ENCODE results near the gene RAB4B.
"Not testable (repeated sequence)": the region's sequence is repeated elsewhere in the genome, so short reads cannot be mapped to it uniquely, and the experiment has no call there.

Gene RAB4B

DNA sequence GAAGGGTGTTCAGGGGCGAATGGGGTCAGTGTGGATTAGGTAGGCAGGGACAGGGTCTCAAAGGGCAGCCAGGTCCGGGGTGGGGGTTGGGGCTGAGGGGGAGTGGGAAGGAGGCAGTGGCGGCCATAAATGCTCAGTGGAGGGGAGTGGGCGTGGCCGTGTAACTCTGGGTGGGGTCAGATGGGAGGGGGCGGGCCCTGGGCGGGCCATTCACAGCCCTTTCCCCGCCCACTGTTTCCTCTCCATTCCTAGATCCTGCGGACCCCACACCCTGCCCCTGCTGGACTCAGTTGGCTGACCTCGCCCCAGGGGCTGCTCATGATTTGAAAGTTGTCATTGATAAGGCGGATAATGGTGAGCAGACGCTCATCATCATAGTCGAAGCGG, 48.3 kb downstream of the RAB4B start:
- H3K4me3 Mint-ChIP-seq; H3K27me3 Mint-ChIP-seq (ENCODE audit: low read depth); H3K27ac Mint-ChIP-seq; H3K9me3 Mint-ChIP-seq: not testable (repeated sequence)
- H3K4me1 Mint-ChIP-seq, result peaks cover 15% of the 10 kb centered on the region
- peaks cover 18% of the 10 kb centered on the region for H3K36me3 Mint-ChIP-seq (ENCODE audit: low read depth)

DNA sequence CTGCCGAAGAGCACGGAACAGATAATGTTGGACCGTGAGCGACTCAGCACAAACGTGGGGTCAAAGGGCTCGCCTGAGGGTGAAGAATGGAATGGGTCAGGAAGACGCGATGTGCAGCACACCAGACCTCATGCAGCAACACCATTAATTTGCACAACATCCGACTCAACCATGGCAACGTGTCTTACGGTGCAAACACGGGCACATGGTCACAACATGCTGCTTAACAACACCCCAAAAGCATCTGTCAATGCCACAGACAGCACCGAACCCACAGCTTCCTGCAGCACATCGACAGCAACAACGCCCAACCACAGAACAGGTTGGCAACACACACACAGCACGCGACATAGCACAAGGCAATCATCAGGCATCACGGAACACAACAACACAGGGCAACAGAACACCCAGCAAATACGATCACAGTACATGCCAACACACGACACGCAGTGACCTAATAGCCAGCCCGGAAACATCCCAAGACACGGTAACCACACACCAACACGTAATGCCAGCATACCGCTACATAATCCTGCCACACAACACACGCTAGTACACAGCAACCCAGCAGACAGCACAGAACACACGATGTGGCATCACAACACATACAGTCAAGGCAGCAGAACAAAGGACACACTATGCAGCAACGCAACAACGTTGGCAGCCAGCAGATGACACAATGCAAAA, 48.8 kb downstream of the RAB4B start:
- H3K4me3 Mint-ChIP-seq; H3K9me3 Mint-ChIP-seq; H3K27me3 Mint-ChIP-seq (ENCODE audit: low read depth); H3K27ac Mint-ChIP-seq: not testable (repeated sequence)
- H3K36me3 Mint-ChIP-seq (ENCODE audit: low read depth), result peaks cover 18% of the 10 kb centered on the region
- peaks cover 17% of the 10 kb centered on the region for H3K4me1 Mint-ChIP-seq

DNA sequence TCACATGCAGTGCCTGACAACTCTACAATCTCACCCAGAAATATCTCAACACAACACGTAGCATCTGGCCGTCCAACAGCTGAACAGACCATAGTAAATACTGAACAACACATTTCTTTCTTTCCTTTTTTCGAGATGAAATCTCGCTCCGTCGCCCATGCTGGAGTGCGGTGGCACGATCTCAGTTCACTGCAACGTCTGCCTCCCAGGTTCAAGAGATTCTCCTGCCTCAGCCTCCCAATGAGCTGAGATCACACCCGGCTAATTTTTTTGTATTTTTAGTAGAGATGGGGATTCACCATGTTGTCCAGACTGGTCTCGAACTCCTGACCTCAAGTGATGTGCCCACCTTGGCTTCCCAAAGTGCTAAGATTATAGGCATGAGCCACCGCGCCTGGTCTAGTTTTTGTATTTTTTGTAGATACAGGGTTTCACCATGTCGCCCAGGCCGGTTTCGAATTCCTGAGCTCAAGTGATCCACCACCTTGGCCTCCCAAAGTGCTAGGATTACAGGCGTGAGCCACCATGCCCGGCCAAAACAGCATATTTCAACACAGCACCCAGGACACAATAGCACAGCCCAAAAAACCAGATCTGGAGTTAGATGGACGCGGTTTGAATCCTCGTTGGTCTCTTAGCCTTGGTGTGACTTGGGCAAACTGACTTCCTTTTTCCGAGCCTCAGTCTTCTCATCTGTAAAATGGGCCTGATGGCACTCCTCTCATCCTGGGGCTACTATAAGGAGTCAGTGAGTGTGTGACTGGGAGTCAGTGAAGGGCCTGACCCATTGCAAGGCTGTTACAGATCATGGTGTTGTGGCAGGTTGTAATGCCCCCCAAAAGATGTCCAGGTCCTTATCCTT, 49.6 kb downstream of the RAB4B start:
- TF ChIP-seq, protein P1, sequence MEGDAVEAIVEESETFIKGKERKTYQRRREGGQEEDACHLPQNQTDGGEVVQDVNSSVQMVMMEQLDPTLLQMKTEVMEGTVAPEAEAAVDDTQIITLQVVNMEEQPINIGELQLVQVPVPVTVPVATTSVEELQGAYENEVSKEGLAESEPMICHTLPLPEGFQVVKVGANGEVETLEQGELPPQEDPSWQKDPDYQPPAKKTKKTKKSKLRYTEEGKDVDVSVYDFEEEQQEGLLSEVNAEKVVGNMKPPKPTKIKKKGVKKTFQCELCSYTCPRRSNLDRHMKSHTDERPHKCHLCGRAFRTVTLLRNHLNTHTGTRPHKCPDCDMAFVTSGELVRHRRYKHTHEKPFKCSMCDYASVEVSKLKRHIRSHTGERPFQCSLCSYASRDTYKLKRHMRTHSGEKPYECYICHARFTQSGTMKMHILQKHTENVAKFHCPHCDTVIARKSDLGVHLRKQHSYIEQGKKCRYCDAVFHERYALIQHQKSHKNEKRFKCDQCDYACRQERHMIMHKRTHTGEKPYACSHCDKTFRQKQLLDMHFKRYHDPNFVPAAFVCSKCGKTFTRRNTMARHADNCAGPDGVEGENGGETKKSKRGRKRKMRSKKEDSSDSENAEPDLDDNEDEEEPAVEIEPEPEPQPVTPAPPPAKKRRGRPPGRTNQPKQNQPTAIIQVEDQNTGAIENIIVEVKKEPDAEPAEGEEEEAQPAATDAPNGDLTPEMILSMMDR (IDR thresholded peaks at IDR 0.05; ENCODE audit: unreplicated experiment in 3 of 3), result no peak
- no peaks in the 10 kb centered on the region for H3K9me3 Mint-ChIP-seq
- H3K4me3 Mint-ChIP-seq, result no peak overlapping the region

DNA sequence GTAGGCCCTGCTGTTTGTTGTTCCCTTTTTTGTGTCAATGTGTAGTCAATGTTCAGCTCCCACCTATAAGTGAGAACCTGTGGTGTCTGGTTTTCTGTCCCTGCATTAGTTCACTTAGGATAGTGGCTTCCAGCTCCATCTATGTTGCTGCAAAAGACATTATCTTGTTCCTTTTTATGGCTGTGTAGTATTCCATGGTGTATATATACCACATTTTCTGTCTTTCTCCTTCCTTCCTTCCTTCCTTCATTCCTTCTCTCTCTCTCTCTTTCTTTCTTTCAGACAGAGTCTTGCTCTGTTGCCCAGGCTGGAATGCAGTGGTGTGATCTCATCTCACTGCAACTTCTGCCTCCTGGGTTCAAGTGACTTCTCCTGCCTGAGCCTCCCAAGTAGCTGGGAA, 51.2 kb downstream of the RAB4B start:
- TF ChIP-seq, protein P1 (IDR thresholded peaks at IDR 0.05; ENCODE audit: unreplicated experiment in 3 of 3), result no peak
- Mint-ChIP-seq H3K4me3 (no peak overlapping the region), H3K4me1 (peaks cover 13% of the 10 kb centered on the region), H3K9me3 (no peaks in the 10 kb centered on the region), H3K36me3 (ENCODE audit: low read depth) (peaks cover 18% of the 10 kb centered on the region), H3K27ac (no peak overlapping the region), H3K27me3 (ENCODE audit: low read depth) (no peaks in the 10 kb centered on the region)

More for the DNA sequence above, 49.6 kb downstream of the RAB4B start:
- no peaks in the 10 kb centered on the region for H3K27me3 Mint-ChIP-seq (ENCODE audit: low read depth)
- peaks cover 18% of the 10 kb centered on the region for H3K36me3 Mint-ChIP-seq (ENCODE audit: low read depth)
- H3K4me1 Mint-ChIP-seq, result peaks cover 14% of the 10 kb centered on the region
- no peak overlapping the region for H3K27ac Mint-ChIP-seq

DNA sequence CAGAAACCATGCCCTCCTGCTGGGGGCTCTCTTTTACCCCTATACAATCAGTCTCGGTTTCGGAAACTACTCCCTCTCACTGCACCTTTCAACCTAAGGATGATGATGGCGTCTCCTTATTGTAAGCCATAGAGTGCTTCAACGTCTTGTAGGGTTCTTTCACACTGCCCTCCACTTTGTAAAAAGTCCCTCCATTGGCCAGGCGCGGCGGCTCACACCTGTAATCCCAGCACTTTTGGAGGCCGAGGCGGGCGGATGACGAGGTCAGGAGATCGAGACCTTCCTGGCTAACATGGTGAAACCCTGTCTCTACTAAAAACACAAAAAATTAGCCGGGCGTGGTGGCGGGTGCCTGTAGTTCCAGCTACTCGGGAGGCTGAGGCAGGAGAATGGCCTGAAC, 52.7 kb downstream of the RAB4B start:
- H3K9me3 Mint-ChIP-seq, H3K4me3 Mint-ChIP-seq: not testable (repeated sequence)

DNA sequence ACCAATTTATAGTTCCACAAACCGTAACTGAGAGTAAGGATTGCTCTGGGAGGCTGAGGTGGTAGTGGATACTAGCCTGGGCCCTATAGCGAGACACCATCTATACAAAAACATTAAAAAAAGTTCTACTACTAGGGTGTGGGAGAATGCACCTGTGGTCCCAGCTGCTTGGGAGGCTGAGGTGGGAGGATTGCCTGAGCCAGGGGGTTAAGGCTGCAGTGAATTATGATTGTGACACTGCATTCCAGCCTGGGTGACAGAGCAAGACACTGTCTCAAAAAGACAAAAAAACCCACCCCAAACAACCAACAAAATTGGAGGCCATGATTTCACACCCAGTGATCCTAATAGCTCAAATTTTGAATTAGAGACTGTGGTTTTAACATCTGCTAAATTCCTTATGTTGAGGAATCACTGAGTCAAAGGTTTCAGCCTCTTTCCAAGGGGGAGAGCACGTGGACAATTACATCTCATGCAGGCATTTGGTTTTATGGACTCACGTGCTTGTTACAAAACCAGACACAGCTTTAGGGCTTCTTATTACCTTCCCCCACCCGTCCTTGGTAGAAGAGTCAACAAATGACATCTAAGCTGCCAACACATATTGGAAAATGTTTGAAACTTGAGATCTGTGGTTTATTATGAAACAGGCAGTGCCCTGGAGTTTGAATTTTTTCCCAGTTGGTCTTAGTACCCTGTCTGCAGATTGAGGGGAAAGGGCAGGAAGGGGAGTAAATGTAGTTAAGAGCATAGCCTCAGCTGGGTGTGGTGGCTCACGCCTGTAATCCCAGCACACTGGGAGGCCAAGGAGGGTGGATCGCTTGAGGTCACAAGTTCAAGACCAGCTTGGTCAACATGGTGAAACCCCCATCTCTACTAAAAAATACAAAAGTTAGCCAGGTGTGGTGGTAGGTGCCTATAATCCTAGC, 53.7 kb downstream of the RAB4B start:
- Mint-ChIP-seq H3K27me3 (ENCODE audit: low read depth) (no peaks in the 10 kb centered on the region), H3K4me3 (no peak overlapping the region), H3K4me1 (peaks cover 13% of the 10 kb centered on the region), H3K27ac (peak overlapping the region; percentile 40 to 67 (median 58)), H3K36me3 (ENCODE audit: low read depth) (peaks cover 15% of the 10 kb centered on the region), H3K9me3 (no peaks in the 10 kb centered on the region)
- TF ChIP-seq, protein P1 (IDR thresholded peaks at IDR 0.05; ENCODE audit: unreplicated experiment in 3 of 3), result no peak

More for the DNA sequence above, 52.7 kb downstream of the RAB4B start:
- H3K27ac Mint-ChIP-seq; H3K27me3 Mint-ChIP-seq (ENCODE audit: low read depth): not testable (repeated sequence)
- H3K4me1 Mint-ChIP-seq, result peaks cover 13% of the 10 kb centered on the region
- H3K36me3 Mint-ChIP-seq (ENCODE audit: low read depth), result peaks cover 18% of the 10 kb centered on the region

DNA sequence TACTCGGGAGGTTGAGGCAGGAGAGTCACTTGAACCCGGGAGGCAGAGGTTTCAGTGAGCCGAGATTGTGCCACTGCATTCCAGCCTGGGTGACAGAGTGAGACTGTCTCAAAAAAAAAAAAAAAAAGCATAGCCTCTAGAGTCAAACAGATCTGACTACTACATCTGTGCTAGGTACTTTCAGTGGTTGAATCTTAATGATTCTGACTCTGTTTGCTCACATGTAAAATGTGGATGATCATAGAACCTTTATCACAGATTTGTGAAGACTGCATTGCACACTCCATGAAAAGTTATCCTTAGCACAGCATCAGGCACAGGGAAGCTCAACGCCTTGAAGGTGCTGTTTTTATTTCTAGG, 54.4 kb downstream of the RAB4B start:
- H3K9me3 Mint-ChIP-seq; H3K36me3 Mint-ChIP-seq (ENCODE audit: low read depth); H3K4me3 Mint-ChIP-seq; H3K27me3 Mint-ChIP-seq (ENCODE audit: low read depth): not testable (repeated sequence)
- peak overlapping the region in 1 of 3 experiments; percentile 40 for H3K27ac Mint-ChIP-seq
- H3K4me1 Mint-ChIP-seq, result peaks cover 13% of the 10 kb centered on the region

DNA sequence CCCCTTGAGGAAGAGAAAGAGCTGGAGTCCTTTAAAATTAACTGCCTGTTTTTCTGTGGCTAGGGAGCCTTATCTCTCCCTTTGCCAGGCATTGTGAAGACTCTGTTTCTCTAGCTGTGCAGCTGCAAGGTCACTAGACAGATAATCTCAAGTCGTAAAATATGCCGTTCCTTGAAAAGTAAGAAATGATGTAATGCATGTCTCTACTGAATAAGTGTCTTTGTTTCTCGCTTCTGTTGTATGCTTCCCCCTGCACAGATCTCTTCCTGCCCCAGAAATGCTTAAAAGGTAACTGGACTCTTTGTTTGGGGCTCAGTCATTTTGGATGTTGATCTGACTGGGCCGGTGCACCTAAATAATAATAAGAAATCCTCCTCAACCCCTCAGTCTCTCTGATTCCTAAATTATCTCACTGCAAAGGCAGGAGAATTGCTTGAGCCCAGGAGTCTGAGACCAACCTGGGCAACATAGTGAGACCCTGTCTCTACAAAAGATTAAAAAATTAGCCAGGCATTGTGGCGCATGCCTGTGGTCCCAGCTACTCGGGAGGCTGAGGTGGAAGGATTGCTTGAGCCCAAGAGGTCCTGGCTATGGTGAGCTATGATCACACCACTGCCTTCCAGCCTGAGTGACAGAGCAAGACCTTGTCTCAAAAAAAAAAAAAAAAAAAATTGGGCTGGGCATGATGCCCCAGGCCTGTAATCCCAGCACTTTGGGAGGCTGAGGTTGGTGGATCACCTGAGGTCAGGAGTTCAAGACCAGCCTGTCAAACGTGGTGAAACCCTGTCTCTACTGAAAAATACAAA, 55.9 kb downstream of the RAB4B start:
- H3K9me3 Mint-ChIP-seq; H3K36me3 Mint-ChIP-seq (ENCODE audit: low read depth); H3K4me3 Mint-ChIP-seq; H3K27me3 Mint-ChIP-seq (ENCODE audit: low read depth): not testable (repeated sequence)
- peaks cover 13% of the 10 kb centered on the region for H3K4me1 Mint-ChIP-seq
- H3K27ac Mint-ChIP-seq, result peak overlapping the region; percentile 65 to 88 (median 83)
